K562 (cell line): ENCODE data around the gene EXTL1. TPM values are rescaled to one million over a fixed set of nuclear protein-coding genes. Genes with fewer than 3 reads are reported as not detected.

Experiments
- ATAC-seq: fragments of 200-7000 bp; cut with Tn5 transposase; 3 replicates; pipeline ENCODE4 v1.9.1; 2020; ENCODE audit warnings: moderate library complexity
- BruUV-seq: library from RNA; stranded (reverse); fragments of 400-500 nt; replicated peaks from 2 replicates; lab custom pipeline; 2021; lab: Mats Ljungman, UMichigan
- CTCF ChIA-PET: fragments of 300-600 bp; formaldehyde crosslinking; extraction: SDS; loops from one replicate; lab custom pipeline; 2021; ENCODE audit warnings: low intra/inter-chr PET ratio; lab: Yijun Ruan, JAX
- POLR2A ChIA-PET: fragments of 300-600, 350-650 bp; sonication (Branson Sonifier 250); formaldehyde crosslinking; extraction: SDS; loops from one replicate; lab custom pipeline; 2021; ENCODE audit warnings: antibody characterized with exemption, inconsistent platforms; lab: Yijun Ruan, JAX
- DNase-seq, 4 experiments: peaks; one replicate each; pipeline versions ENCODE4 v3.0.0 to v3.0.0-alpha.2; 2011 to 2018; ENCODE audit warnings: low spot score in 3 of 4, mixed read lengths in 3 of 4; ENCODE audit errors: extremely low read depth in 1 of 4
- FAIRE-seq: peaks from 2 replicates; lab custom pipeline; 2011; peaks lifted over from hg19 to GRCh38; lab: Jason Lieb, UNC
- H2AFZ ChIP-seq: 2 replicates; pipeline ENCODE4 v1.6.0; 2011; ENCODE audit warnings: low read depth, low read length, control low read depth, inconsistent platforms
- H3K27ac ChIP-seq: fragments of 200-600 bp; 3 replicates; pipeline ENCODE4 v1.8.0; 2011; ENCODE audit warnings: low read depth, mild to moderate bottlenecking, control low read depth, inconsistent platforms, low read length, moderate library complexity, mixed read lengths; ENCODE audit errors: extremely low read depth
- H3K27me3 ChIP-seq, 2 experiments: fragments of 300-600 bp in 1 of 2; 2 replicates in 1 of 2; 3 replicates in 1 of 2; pipeline versions ENCODE4 v1.6.0 to v1.8.0; 2011; ENCODE audit warnings: inconsistent platforms in 2 of 2, low read length in 2 of 2, mild to moderate bottlenecking in 1 of 2, mixed read lengths in 1 of 2, moderate library complexity in 1 of 2; ENCODE audit not compliant: control insufficient read depth in 2 of 2, insufficient read depth in 2 of 2
- H3K36me3 ChIP-seq: fragments of 300-600 bp; 3 replicates; pipeline ENCODE4 v1.8.0; 2011; ENCODE audit warnings: mild to moderate bottlenecking, low read length, inconsistent platforms; ENCODE audit not compliant: control insufficient read depth, insufficient read depth
- H3K4me1 ChIP-seq, 2 experiments: fragments of 200-600 bp in 1 of 2; replicated peaks in 1 of 2; 2 replicates in 1 of 2; 3 replicates in 1 of 2; pipeline versions ENCODE4 v1.5.1 to v1.8.0; 2011; ENCODE audit warnings: inconsistent platforms in 2 of 2, low read length in 2 of 2, mild to moderate bottlenecking in 1 of 2, mixed read lengths in 1 of 2, moderate library complexity in 1 of 2; ENCODE audit not compliant: control insufficient read depth in 2 of 2, insufficient read depth in 2 of 2
- H3K4me2 ChIP-seq: 2 replicates; pipeline ENCODE4 v1.6.1; 2011; ENCODE audit warnings: low read length, control low read depth, inconsistent platforms, mixed read lengths; ENCODE audit not compliant: insufficient read depth
- H3K4me3 ChIP-seq: fragments of 200-600 bp; sonication (generic), shearing (Covaris generic); 2 replicates; pipeline ENCODE4 v1.5.1; 2016; ENCODE audit warnings: control low read depth, inconsistent platforms
- H3K79me2 ChIP-seq: fragments of 200-600 bp; 3 replicates; pipeline ENCODE4 v1.8.0; 2011; ENCODE audit warnings: low read length, inconsistent platforms; ENCODE audit not compliant: control insufficient read depth, insufficient read depth
- H3K9ac ChIP-seq, 2 experiments: 2 replicates each; pipeline versions ENCODE4 v1.6.0 to v1.6.1; 2011; ENCODE audit warnings: low read depth in 2 of 2, low read length in 2 of 2, control low read depth in 1 of 2, inconsistent platforms in 1 of 2, mild to moderate bottlenecking in 1 of 2, mixed read lengths in 1 of 2; ENCODE audit not compliant: insufficient read depth in 1 of 2
- H3K9me1 ChIP-seq: one replicate; pipeline ENCODE4 v1.6.0; 2011; ENCODE audit warnings: inconsistent platforms, mild to moderate bottlenecking, low read length, moderate library complexity; ENCODE audit not compliant: control insufficient read depth, insufficient read depth
- H3K9me3 ChIP-seq: replicated peaks from 2 replicates; pipeline ENCODE4 v1.5.1; 2011; ENCODE audit warnings: low read depth, low read length, inconsistent platforms; ENCODE audit not compliant: control insufficient read depth, insufficient read depth
- H4K20me1 ChIP-seq: replicated peaks from 2 replicates; pipeline ENCODE4 v1.6.1; 2011; ENCODE audit warnings: low read length, inconsistent platforms, mixed read lengths; ENCODE audit not compliant: control insufficient read depth, insufficient read depth
- DMBX1 ChIP-seq: fragments of 250-450 bp; sonication (Bioruptor Pico); IDR thresholded peaks from 2 replicates; pipeline ENCODE4 v1.8.0; 2022; ENCODE audit warnings: inconsistent platforms, mild to moderate bottlenecking, moderate library complexity, borderline replicate concordance
- ETV1 ChIP-seq: fragments of 450-650 bp; conservative IDR thresholded peaks from 2 replicates; pipeline ENCODE4 v1.6.1; 2016; ENCODE audit warnings: missing genetic modification characterization, control low read depth, low read depth, missing compliant biosample characterization
- GTF2A2 ChIP-seq: IDR thresholded peaks from 2 replicates; pipeline ENCODE4 v1.6.1; 2016; ENCODE audit warnings: mild to moderate bottlenecking, missing genetic modification characterization, missing compliant biosample characterization
- SMARCE1 ChIP-seq: fragments of 450-650 bp; IDR thresholded peaks from 2 replicates; pipeline ENCODE4 v1.7.1; 2016; ENCODE audit warnings: mild to moderate bottlenecking
- TEAD2 ChIP-seq: fragments of 450-650 bp; IDR thresholded peaks from 2 replicates; pipeline ENCODE4 v1.6.1; 2016; ENCODE audit warnings: missing genetic modification characterization, control low read depth, missing compliant biosample characterization
- ZBTB17 ChIP-seq: fragments of 450-650 bp; formaldehyde crosslinking; IDR thresholded peaks from 2 replicates; pipeline ENCODE4 v1.4.0; 2020; ENCODE audit warnings: mild to moderate bottlenecking
- ZNF134 ChIP-seq: fragments of 250-450 bp; sonication (Bioruptor Pico); conservative IDR thresholded peaks from 2 replicates; pipeline ENCODE4 v1.4.0; 2020
- ZNF175 ChIP-seq: fragments of 200-800 bp; sonication (Bioruptor generic); IDR thresholded peaks from 2 replicates; pipeline ENCODE4 v1.6.1; 2016; ENCODE audit warnings: low read depth, mild to moderate bottlenecking, missing genetic modification characterization, missing compliant biosample characterization
- ZNF274 ChIP-seq: IDR thresholded peaks from 2 replicates; pipeline ENCODE4 v1.6.1; 2011; ENCODE audit warnings: low read depth, mild to moderate bottlenecking, low read length, moderate library complexity, borderline replicate concordance
- ZNF384 ChIP-seq: IDR thresholded peaks from 2 replicates; pipeline ENCODE4 v1.6.1; 2012; ENCODE audit warnings: low read depth, low read length, improper control_type of control experiment
- ZNF57 ChIP-seq: fragments of 450-650 bp; formaldehyde crosslinking; IDR thresholded peaks from 2 replicates; pipeline ENCODE4 v1.4.0; 2020; ENCODE audit warnings: mild to moderate bottlenecking, moderate library complexity
- ZNF668 ChIP-seq: fragments of 250-450 bp; sonication (Bioruptor Pico); IDR thresholded peaks from 2 replicates; pipeline ENCODE4 v1.8.0; 2022; ENCODE audit warnings: mild to moderate bottlenecking, inconsistent platforms
- ZNF79 ChIP-seq: fragments of 250-450 bp; sonication (Bioruptor Pico); IDR thresholded peaks from 2 replicates; pipeline ENCODE4 v1.4.0; 2020; ENCODE audit warnings: low read depth, mild to moderate bottlenecking, moderate library complexity
- WGBS: fragments of 100-300 bp; shearing (Covaris generic); methylation state at CpG from one replicate; pipeline ENCODE4 v1.1.6; 2016; ENCODE audit warnings: low coverage, mixed read lengths; ENCODE audit not compliant: insufficient coverage; ENCODE audit errors: missing lambda C conversion rate; 5-methylcytosine and 5-hydroxymethylcytosine counted together
- in situ Hi-C: fragments of 300-500 bp; cut with MboI; formaldehyde crosslinking; loops from 4 replicates; pipeline ENCODE4 v1.15.0; 2018; ENCODE audit warnings: inconsistent platforms, mixed read lengths
- intact Hi-C: fragments of 100-400 bp; cut with micrococcal nuclease; formaldehyde crosslinking; loops from 2 replicates; pipeline ENCODE4 v1.14.2; 2022
- polyA plus RNA-seq, 8 experiments: library from polyadenylated mRNA; depleted of rRNA in 4 of 8; stranded (reverse) in 5 of 8; unstranded in 3 of 8; fragments of >200 nt; fragmentation: Nextera tagmentation in 2 of 8; fragmentation: Illumina TruSeq in 1 of 8; extraction: Ambion mirVana in 2 of 8; extraction: Trizol in 1 of 8; gene quantifications; 2 replicates each; pipeline versions ENCODE4 v1.2.1 to v1.2.3, GENCODE V29; 2011 to 2014; ENCODE audit warnings: inconsistent platforms in 1 of 8, missing spikeins in 1 of 8
- total RNA-seq, 7 experiments: library from RNA; depleted of rRNA in 6 of 7; stranded (reverse); fragments of >200 nt in 6 of 7; fragmentation: Illumina TruSeq in 2 of 7; extraction: Trizol in 2 of 7; gene quantifications; 2 replicates each; pipeline versions ENCODE4 v1.2.1 to v1.2.3, GENCODE V29; 2011 to 2021; ENCODE audit warnings: low replicate concordance in 1 of 7
- TF ChIP-seq, protein P1 (sequence below): fragments of 250-450 bp; sonication (Bioruptor Pico); IDR thresholded peaks from 2 replicates; pipeline ENCODE4 v1.8.0; 2022; ENCODE audit warnings: moderate library complexity, mild to moderate bottlenecking, inconsistent platforms
- TF ChIP-seq, protein P2 (sequence below): fragments of 450-650 bp; conservative IDR thresholded peaks from 2 replicates; pipeline ENCODE4 v1.6.1; 2016; ENCODE audit warnings: missing genetic modification characterization, low read depth, mild to moderate bottlenecking, missing compliant biosample characterization, moderate library complexity
- TF ChIP-seq, protein P3 (sequence below): fragments of 450-650 bp; conservative IDR thresholded peaks from 2 replicates; pipeline ENCODE4 v1.6.1; 2016; ENCODE audit warnings: missing genetic modification characterization, low read depth, mild to moderate bottlenecking, control low read depth, missing compliant biosample characterization

The EXTL1 gene
- total and polyA plus RNA-seq, 9 of the 15 experiments (the other 6 are each of a cell fraction or from before 2014, with no cell fraction given), result 0.04 to 0.23 (median 0.08) TPM; not detected in 3

DNA sequence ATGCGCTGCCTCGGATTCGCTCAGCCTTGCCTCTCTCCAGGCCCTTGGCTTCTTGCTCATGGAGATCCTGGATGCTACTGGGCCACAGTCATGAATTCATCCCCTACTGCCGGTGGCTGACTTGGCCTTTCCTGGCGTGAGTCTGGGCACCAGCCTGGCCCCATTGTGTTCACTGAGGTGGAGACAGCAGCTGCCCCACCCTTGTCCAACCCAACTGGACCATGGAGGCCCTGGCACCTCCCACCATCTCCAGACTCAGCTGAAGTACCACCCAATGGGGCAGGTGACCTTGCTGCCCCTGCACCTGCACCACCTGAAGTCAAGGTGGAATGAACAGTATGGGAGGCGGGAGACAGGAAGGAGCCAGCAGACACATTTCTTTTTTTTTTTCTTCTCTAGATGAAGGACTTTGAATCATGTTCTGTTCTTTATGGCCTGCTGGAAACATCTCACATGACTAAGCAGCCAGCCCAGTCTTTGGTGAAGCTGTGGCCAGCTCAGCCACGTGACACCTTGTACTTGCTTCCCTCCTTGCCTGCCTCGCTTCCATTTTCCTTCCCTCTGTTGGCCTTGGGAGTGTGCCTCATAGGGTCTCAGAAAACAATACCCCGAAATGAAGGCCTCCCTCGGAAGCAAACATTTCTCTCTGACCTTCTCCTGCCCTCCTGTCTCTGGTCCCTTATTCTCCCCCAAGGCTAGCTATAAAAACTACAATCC, 28.1 kb downstream of the EXTL1 start:
- no peaks in the 10 kb centered on the region for H3K36me3 ChIP-seq
- H3K4me2 ChIP-seq, result no peak overlapping the region
- ATAC-seq (peak; percentile 30), DNase-seq (peak in 2 of 4 experiments; percentile 43 to 63), FAIRE-seq (peak; percentile 35)
- H3K79me2 ChIP-seq, result no peaks in the 10 kb centered on the region
- WGBS, result 64% methylated on average over 10 of the region's 10 CpGs
- POLR2A ChIA-PET, result interaction anchor here (0.6 to 1.0 kb wide), 3 partner anchors 15 to 290 kb away, joined by 3 read pairs; no protein-coding TSS in a partner anchor
- BruUV-seq, result no TSS peak
- H3K9me3 ChIP-seq, result no peaks in the 10 kb centered on the region
- H3K9me1 ChIP-seq, result no peaks in the 10 kb centered on the region
- H4K20me1 ChIP-seq, result no peaks in the 10 kb centered on the region
- H3K27ac ChIP-seq, result peak overlapping the region; percentile 6; the same call in 1 of the 3 replicates
- in situ Hi-C loops (no loop called here), intact Hi-C loops (no loop called here)
- H3K9ac ChIP-seq, result peak overlapping the region in 1 of 2 experiments; percentile 29; a peak in 1 of 4 replicates
- no peak overlapping the region for H3K4me3 ChIP-seq
- peak overlapping the region; percentile 80 for H2AFZ ChIP-seq
- peaks cover 30 to 36% of the 10 kb centered on the region in 2 experiments for H3K4me1 ChIP-seq
- no peaks in the 10 kb centered on the region for H3K27me3 ChIP-seq
- CTCF ChIA-PET, result interaction anchor here (0.6 kb wide), 1 partner anchor 13 kb away, joined by 4 read pairs; no protein-coding TSS in a partner anchor
- TF ChIP-seq ETV1, result 0 out of 2 replicates have a peak, but pooled peaks have one; percentile 30
- TF ChIP-seq ZNF134 (CRISPR knock-in tag), result peak; percentile 68
- TF ChIP-seq DMBX1 (CRISPR knock-in tag), result peak; percentile 94
- TF ChIP-seq, protein P1, sequence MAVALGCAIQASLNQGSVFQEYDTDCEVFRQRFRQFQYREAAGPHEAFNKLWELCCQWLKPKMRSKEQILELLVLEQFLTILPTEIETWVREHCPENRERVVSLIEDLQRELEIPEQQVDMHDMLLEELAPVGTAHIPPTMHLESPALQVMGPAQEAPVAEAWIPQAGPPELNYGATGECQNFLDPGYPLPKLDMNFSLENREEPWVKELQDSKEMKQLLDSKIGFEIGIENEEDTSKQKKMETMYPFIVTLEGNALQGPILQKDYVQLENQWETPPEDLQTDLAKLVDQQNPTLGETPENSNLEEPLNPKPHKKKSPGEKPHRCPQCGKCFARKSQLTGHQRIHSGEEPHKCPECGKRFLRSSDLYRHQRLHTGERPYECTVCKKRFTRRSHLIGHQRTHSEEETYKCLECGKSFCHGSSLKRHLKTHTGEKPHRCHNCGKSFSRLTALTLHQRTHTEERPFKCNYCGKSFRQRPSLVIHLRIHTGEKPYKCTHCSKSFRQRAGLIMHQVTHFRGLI (CRISPR knock-in tag), result peak; percentile 95
- TF ChIP-seq, protein P2, sequence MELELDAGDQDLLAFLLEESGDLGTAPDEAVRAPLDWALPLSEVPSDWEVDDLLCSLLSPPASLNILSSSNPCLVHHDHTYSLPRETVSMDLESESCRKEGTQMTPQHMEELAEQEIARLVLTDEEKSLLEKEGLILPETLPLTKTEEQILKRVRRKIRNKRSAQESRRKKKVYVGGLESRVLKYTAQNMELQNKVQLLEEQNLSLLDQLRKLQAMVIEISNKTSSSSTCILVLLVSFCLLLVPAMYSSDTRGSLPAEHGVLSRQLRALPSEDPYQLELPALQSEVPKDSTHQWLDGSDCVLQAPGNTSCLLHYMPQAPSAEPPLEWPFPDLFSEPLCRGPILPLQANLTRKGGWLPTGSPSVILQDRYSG (tag), result peak; percentile 97
- TF ChIP-seq, protein P3, sequence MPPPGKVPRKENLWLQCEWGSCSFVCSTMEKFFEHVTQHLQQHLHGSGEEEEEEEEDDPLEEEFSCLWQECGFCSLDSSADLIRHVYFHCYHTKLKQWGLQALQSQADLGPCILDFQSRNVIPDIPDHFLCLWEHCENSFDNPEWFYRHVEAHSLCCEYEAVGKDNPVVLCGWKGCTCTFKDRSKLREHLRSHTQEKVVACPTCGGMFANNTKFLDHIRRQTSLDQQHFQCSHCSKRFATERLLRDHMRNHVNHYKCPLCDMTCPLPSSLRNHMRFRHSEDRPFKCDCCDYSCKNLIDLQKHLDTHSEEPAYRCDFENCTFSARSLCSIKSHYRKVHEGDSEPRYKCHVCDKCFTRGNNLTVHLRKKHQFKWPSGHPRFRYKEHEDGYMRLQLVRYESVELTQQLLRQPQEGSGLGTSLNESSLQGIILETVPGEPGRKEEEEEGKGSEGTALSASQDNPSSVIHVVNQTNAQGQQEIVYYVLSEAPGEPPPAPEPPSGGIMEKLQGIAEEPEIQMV (tag), result peak; percentile 74; the same call in 1 of the 2 replicates
- TF ChIP-seq GTF2A2 (tag), result 0 out of 2 replicates have a peak, but pooled peaks have one; percentile 43
- TF ChIP-seq ZNF274, result no peak
- TF ChIP-seq ZNF79 (CRISPR knock-in tag), result peak; percentile 90
- no peak for TF ChIP-seq TEAD2 (tag)
- TF ChIP-seq ZNF57 (CRISPR knock-in tag), result no peak
- TF ChIP-seq ZBTB17 (CRISPR knock-in tag), result peak; percentile 88
- peak; percentile 98 for TF ChIP-seq ZNF175
- 0 out of 2 replicates have a peak, but pooled peaks have one; percentile 35 for TF ChIP-seq ZNF668 (CRISPR knock-in tag)
- TF ChIP-seq SMARCE1, result 0 out of 2 replicates have a peak, but pooled peaks have one; percentile 22
- 0 out of 2 replicates have a peak, but pooled peaks have one; percentile 33 for TF ChIP-seq ZNF384
